ENCODE measurements around the gene SETD1A.

Gene SETD1A

DNA sequence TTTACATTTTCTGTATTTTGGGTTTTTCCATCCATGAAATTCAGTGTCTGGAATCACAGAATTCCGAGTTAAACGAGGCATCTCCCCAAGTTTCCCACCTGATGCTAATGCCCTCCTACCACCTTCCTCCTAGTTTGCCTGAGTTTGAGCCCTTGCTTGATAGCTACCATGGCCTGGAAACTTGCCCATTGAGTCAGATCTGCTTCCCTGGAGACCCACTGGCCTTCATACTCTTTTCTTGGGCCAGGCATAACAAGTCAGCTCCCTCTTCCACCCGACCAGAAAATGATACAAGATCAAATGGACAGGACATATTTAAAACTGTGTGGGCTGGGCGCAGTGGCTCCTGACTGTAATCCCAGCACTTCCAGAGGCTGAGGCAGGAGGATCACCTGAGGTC lies 10.2 kb downstream of the SETD1A start:
- DNase-seq (ENCODE audit: low spot score in 2 of 2) = no peak
- H3K4me1 ChIP-seq = no peaks in the 10 kb centered on the region
- in situ Hi-C loops (cut with MboI; ENCODE audit: low sequenced_read_pairs) = loop anchor here (25.0 kb wide), 1 partner anchor 745 kb away; a partner anchor contains a TSS
- H3K36me3 ChIP-seq (replicated peaks) = peaks cover 87% of the 10 kb centered on the region
- no peaks in the 10 kb centered on the region for H3K27me3 ChIP-seq (ENCODE audit: low read depth)
- no peak overlapping the region for H3K4me3 ChIP-seq
- H3K9me3 ChIP-seq = no peaks in the 10 kb centered on the region

GRCh38 chr16:30969246-30969842 lies 11.8 kb downstream of the SETD1A start:
- Histone ChIP-seq H3K4me1 (no peaks in the 10 kb centered on the region), H3K27me3 (ENCODE audit: low read depth) (no peaks in the 10 kb centered on the region), H3K36me3 (replicated peaks) (peaks cover 89% of the 10 kb centered on the region), H3K9me3 (no peaks in the 10 kb centered on the region), H3K4me3 (no peak overlapping the region)
- in situ Hi-C loops (cut with MboI; ENCODE audit: low sequenced_read_pairs) = loop anchor here (25.0 kb wide), 1 partner anchor 743 kb away; a partner anchor contains a TSS
- DNase-seq (ENCODE audit: low spot score in 2 of 2) = no peak

DNA sequence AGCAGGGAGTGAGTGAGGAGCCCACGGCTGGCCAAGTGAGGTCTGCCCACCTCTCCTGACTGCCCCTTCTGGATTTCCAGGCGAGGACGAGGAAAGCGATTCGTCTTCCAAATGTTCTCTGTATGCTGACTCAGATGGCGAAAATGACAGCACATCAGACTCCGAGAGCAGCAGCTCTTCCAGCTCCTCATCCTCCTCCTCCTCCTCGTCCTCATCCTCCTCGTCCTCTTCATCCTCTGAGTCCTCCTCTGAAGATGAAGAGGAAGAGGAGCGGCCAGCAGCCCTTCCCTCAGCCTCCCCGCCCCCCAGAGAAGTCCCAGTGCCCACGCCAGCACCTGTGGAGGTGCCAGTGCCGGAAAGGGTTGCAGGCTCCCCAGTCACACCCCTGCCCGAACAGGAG lies 13.7 kb downstream of the SETD1A start:
- Histone ChIP-seq H3K4me1 (no peaks in the 10 kb centered on the region), H3K4me3 (no peak overlapping the region), H3K36me3 (replicated peaks) (peaks cover 87% of the 10 kb centered on the region), H3K9me3 (no peaks in the 10 kb centered on the region), H3K27me3 (ENCODE audit: low read depth) (no peaks in the 10 kb centered on the region)
- in situ Hi-C loops (cut with MboI; ENCODE audit: low sequenced_read_pairs) = loop anchor here (25.0 kb wide), 1 partner anchor 741 kb away; a partner anchor contains a TSS
- no peak for DNase-seq (ENCODE audit: low spot score in 2 of 2)

- Histone ChIP-seq H3K27me3 (ENCODE audit: low read depth) (no peaks in the 10 kb centered on the region), H3K36me3 (replicated peaks) (peaks cover 86% of the 10 kb centered on the region), H3K4me3 (no peak overlapping the region), H3K4me1 (no peaks in the 10 kb centered on the region), H3K9me3 (no peaks in the 10 kb centered on the region)
- in situ Hi-C loops (cut with MboI; ENCODE audit: low sequenced_read_pairs) = loop anchor here (25.0 kb wide), 1 partner anchor 739 kb away; a partner anchor contains a TSS
- DNase-seq (ENCODE audit: low spot score in 2 of 2) = no peak
Measured at GRCh38 chr16:30972872-30973271, 15.3 kb downstream of the SETD1A start.

- in situ Hi-C loops (cut with MboI; ENCODE audit: low sequenced_read_pairs) = loop anchor here (25.0 kb wide), 1 partner anchor 738 kb away; a partner anchor contains a TSS
- Histone ChIP-seq H3K36me3 (replicated peaks) (peaks cover 80% of the 10 kb centered on the region), H3K9me3 (no peaks in the 10 kb centered on the region), H3K4me1 (no peaks in the 10 kb centered on the region), H3K4me3 (no peak overlapping the region), H3K27me3 (ENCODE audit: low read depth) (no peaks in the 10 kb centered on the region)
- DNase-seq (ENCODE audit: low spot score in 2 of 2) = no peak
Measured at GRCh38 chr16:30974348-30974747, 16.8 kb downstream of the SETD1A start.

- Histone ChIP-seq H3K9me3 (no peaks in the 10 kb centered on the region), H3K4me1 (no peaks in the 10 kb centered on the region), H3K27me3 (ENCODE audit: low read depth) (no peaks in the 10 kb centered on the region), H3K36me3 (replicated peaks) (peaks cover 73% of the 10 kb centered on the region), H3K4me3 (no peak overlapping the region)
- DNase-seq (ENCODE audit: low spot score in 2 of 2) = no peak
- in situ Hi-C loops (cut with MboI; ENCODE audit: low sequenced_read_pairs) = no loop called here
Measured at GRCh38 chr16:30976486-30976885, 18.9 kb downstream of the SETD1A start.

GRCh38 chr16:30977502-30977901 lies 19.9 kb downstream of the SETD1A start:
- peaks cover 64% of the 10 kb centered on the region for H3K36me3 ChIP-seq (replicated peaks)
- DNase-seq (ENCODE audit: low spot score in 2 of 2) = peak in 1 of 2 experiments; percentile 60
- in situ Hi-C loops (cut with MboI; ENCODE audit: low sequenced_read_pairs) = no loop called here

GRCh38 chr16:30979170-30980022 lies 21.8 kb downstream of the SETD1A start:
- H3K36me3 ChIP-seq (replicated peaks) = peaks cover 60% of the 10 kb centered on the region

More at GRCh38 chr16:30977502-30977901, 19.9 kb downstream of the SETD1A start:
- Histone ChIP-seq H3K9me3 (no peaks in the 10 kb centered on the region), H3K4me3 (no peak overlapping the region), H3K4me1 (no peaks in the 10 kb centered on the region), H3K27me3 (ENCODE audit: low read depth) (no peaks in the 10 kb centered on the region)

GRCh38 chr16:30980023-30980371 lies 22.4 kb downstream of the SETD1A start:
- no peak overlapping the region for H3K4me3 ChIP-seq
- DNase-seq (ENCODE audit: low spot score in 2 of 2) = no peak
- in situ Hi-C loops (cut with MboI; ENCODE audit: low sequenced_read_pairs) = no loop called here
- H3K27me3 ChIP-seq (ENCODE audit: low read depth) = no peaks in the 10 kb centered on the region
- peaks cover 60% of the 10 kb centered on the region for H3K36me3 ChIP-seq (replicated peaks)
- H3K4me1 ChIP-seq = no peaks in the 10 kb centered on the region
- no peaks in the 10 kb centered on the region for H3K9me3 ChIP-seq

More at GRCh38 chr16:30979170-30980022, 21.8 kb downstream of the SETD1A start:
- DNase-seq (ENCODE audit: low spot score in 2 of 2) = no peak
- H3K4me1 ChIP-seq = no peaks in the 10 kb centered on the region
- no peak overlapping the region for H3K4me3 ChIP-seq
- H3K27me3 ChIP-seq (ENCODE audit: low read depth) = no peaks in the 10 kb centered on the region
- no peaks in the 10 kb centered on the region for H3K9me3 ChIP-seq
- in situ Hi-C loops (cut with MboI; ENCODE audit: low sequenced_read_pairs) = no loop called here

DNA sequence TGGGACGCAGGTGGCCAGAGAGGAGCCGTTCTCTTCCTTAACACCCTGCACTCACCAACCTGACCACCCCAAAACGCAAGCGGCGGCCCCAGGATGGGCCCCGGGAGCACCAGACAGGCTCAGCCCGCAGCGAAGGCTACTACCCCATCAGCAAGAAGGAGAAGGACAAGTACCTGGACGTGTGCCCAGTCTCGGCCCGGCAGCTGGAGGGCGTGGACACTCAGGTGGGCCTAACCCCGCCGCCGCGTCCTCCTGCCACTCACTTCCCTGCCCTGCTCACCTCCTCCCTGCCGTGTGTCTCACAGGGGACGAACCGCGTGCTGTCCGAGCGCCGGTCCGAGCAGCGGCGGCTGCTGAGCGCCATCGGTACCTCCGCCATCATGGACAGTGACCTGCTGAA lies 22.9 kb downstream of the SETD1A start:
- H3K36me3 ChIP-seq (replicated peaks) = peaks cover 59% of the 10 kb centered on the region
- no peak overlapping the region for H3K4me3 ChIP-seq
- in situ Hi-C loops (cut with MboI; ENCODE audit: low sequenced_read_pairs) = no loop called here

GRCh38 chr16:30980959-30981358 lies 23.4 kb downstream of the SETD1A start:
- H3K4me1 ChIP-seq = peaks cover 3% of the 10 kb centered on the region; the same call in 1 of the 2 replicates
- no peaks in the 10 kb centered on the region for H3K9me3 ChIP-seq
- H3K36me3 ChIP-seq (replicated peaks) = peaks cover 57% of the 10 kb centered on the region
- DNase-seq (ENCODE audit: low spot score in 2 of 2) = no peak
- H3K4me3 ChIP-seq = no peak overlapping the region
- H3K27me3 ChIP-seq (ENCODE audit: low read depth) = no peaks in the 10 kb centered on the region
- in situ Hi-C loops (cut with MboI; ENCODE audit: low sequenced_read_pairs) = no loop called here

More for the DNA sequence above, 22.9 kb downstream of the SETD1A start:
- DNase-seq (ENCODE audit: low spot score in 2 of 2) = no peak
- no peaks in the 10 kb centered on the region for H3K27me3 ChIP-seq (ENCODE audit: low read depth)
- H3K4me1 ChIP-seq = peaks cover 3% of the 10 kb centered on the region; the same call in 1 of the 2 replicates
- no peaks in the 10 kb centered on the region for H3K9me3 ChIP-seq

GRCh38 chr16:30982548-30983288 lies 25.2 kb downstream of the SETD1A start:
- in situ Hi-C loops (cut with MboI; ENCODE audit: low sequenced_read_pairs) = no loop called here
- H3K36me3 ChIP-seq (replicated peaks) = peaks cover 43% of the 10 kb centered on the region
- no peaks in the 10 kb centered on the region for H3K9me3 ChIP-seq
- no peaks in the 10 kb centered on the region for H3K27me3 ChIP-seq (ENCODE audit: low read depth)
- H3K4me3 ChIP-seq = no peak overlapping the region
- no peak for DNase-seq (ENCODE audit: low spot score in 2 of 2)
- peaks cover 3% of the 10 kb centered on the region; the same call in 1 of the 2 replicates for H3K4me1 ChIP-seq

DNA sequence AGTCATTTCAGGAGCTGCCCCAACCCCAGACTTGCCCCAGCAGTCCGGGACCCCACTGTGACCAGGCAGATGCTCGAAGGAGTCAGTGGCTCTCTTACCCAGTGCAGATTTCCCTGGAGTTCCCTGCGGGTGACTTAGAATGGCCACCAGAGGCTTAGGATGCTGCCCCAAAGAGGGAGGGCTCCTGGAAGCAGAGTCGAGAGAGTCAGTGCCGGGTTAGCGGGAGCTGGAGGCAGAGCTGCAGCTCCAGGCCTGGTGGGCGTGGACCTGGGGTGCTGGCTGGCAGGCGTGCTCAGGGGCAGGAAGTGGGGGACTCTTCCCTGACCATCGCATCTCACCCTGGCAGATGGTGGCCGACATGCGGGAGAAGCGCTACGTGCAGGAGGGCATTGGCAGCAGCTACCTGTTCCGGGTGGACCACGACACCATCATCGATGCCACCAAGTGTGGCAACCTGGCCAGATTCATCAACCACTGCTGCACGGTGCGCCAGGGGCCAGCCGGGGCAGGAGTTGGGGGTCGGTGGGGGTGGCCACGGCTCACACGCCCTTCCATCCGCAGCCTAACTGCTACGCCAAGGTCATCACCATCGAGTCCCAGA lies 25.8 kb downstream of the SETD1A start:
- DNase-seq (ENCODE audit: low spot score in 2 of 2) = no peak
- H3K4me3 ChIP-seq = no peak overlapping the region
- no peaks in the 10 kb centered on the region for H3K9me3 ChIP-seq
- in situ Hi-C loops (cut with MboI; ENCODE audit: low sequenced_read_pairs) = no loop called here
- peaks cover 3% of the 10 kb centered on the region; the same call in 1 of the 2 replicates for H3K4me1 ChIP-seq
- peaks cover 39% of the 10 kb centered on the region for H3K36me3 ChIP-seq (replicated peaks)
- H3K27me3 ChIP-seq (ENCODE audit: low read depth) = no peaks in the 10 kb centered on the region
